GM12864 (cell line): ENCODE measurements around the gene RPS4Y1.
A peak's percentile ranks its signal among the peaks of the same experiment; 100 is the strongest.

Experiments
- DNase-seq: peaks from one replicate; pipeline ENCODE4 v3.0.0-alpha.2; 2011; ENCODE audit warnings: low read depth
- H3K4me3 ChIP-seq: 2 replicates; pipeline ENCODE4 v1.5.1; 2011; ENCODE audit warnings: mild to moderate bottlenecking, low read depth, low read length, control low read depth
- TF ChIP-seq, protein P1 (sequence below): IDR thresholded peaks from 2 replicates; pipeline ENCODE4 v1.5.1; 2011; ENCODE audit warnings: low read depth, mild to moderate bottlenecking, moderate library complexity, low read length, control low read depth, inconsistent platforms; ENCODE audit errors: missing control alignments

The RPS4Y1 gene

DNA sequence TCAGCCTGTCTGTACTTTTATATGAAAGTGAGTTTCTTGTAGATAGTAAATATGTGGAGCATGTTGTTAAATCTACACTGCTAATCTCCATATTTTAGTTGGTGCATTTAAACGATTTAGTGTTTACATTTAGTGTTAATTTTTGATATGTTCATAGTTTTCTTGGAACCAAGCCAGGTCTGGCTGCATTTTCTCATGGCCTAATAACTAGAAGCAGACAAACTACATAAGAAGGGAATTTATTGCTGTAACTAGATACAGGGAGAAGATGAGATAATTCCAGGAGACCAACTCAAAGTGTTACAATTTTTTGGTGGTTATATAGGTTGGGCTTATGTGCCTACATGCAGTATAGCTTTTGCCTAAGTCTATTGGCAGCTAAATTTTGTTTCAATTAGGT is 32.8 kb downstream of the RPS4Y1 start:
- no peak for DNase-seq
- TF ChIP-seq, protein P1, sequence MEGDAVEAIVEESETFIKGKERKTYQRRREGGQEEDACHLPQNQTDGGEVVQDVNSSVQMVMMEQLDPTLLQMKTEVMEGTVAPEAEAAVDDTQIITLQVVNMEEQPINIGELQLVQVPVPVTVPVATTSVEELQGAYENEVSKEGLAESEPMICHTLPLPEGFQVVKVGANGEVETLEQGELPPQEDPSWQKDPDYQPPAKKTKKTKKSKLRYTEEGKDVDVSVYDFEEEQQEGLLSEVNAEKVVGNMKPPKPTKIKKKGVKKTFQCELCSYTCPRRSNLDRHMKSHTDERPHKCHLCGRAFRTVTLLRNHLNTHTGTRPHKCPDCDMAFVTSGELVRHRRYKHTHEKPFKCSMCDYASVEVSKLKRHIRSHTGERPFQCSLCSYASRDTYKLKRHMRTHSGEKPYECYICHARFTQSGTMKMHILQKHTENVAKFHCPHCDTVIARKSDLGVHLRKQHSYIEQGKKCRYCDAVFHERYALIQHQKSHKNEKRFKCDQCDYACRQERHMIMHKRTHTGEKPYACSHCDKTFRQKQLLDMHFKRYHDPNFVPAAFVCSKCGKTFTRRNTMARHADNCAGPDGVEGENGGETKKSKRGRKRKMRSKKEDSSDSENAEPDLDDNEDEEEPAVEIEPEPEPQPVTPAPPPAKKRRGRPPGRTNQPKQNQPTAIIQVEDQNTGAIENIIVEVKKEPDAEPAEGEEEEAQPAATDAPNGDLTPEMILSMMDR: no peak
- H3K4me3 ChIP-seq: no peak overlapping the region

DNA sequence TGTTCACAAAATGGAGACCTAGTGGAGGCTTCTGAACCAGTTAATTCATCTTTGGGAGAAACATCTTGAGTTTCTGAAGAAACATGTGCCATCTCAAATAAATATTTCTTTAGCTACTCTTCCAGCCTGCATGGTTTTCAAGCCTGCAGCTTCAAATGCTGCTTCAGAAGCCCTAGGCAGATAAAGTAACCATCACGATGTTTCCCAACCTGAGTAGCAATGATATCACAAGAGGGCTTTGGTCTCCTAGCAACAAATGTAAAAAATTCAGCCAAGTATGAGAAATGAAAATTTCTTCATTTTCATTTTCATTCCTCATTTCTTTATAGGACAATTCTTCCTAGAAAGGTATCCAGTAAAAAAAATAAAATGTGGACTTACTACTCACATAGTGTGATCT is 42.2 kb downstream of the RPS4Y1 start:
- TF ChIP-seq, protein P1: no peak
- no peak for DNase-seq
- no peak overlapping the region for H3K4me3 ChIP-seq

DNA sequence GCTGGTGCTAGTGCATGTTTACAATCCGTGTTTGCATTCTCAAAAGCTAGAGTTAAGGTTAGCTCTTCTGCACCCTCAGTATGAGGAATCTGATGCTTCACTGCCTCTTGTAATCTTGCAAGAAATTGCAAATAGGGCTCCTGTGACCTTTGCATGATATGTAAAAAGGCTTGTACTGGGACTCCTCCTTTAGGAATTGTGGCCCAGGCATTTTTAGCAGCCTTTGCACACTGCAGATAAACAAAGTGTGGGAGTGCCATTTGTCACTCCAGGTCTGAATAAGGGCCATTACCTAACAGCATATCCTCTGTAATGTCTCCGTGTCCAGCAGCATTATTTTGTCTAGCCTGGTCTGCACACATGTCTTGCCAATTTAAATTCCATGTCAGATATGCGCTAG is 44.5 kb downstream of the RPS4Y1 start:
- TF ChIP-seq, protein P1: no peak
- H3K4me3 ChIP-seq: no peak overlapping the region
- DNase-seq: no peak

DNA sequence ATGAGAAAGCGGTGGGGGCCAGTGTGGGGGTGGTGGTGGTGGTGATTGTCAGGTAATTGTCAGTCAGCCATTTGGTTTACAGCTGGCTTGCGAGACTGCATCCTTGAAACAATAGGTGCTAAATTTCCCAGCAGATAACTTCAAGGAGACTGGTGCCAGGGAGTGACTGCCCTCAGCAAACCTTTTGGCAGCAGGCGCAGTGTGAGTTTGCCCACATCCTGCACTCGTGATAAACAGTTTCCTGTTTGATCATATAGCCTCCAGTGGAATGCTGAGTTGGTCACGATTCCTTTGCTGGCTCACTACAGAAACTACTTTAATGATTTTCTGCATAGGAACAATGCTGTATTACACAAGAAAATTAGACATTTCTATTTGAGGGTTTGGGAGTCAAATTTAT is 46.0 kb downstream of the RPS4Y1 start:
- DNase-seq: no peak
- TF ChIP-seq, protein P1: no peak

DNA sequence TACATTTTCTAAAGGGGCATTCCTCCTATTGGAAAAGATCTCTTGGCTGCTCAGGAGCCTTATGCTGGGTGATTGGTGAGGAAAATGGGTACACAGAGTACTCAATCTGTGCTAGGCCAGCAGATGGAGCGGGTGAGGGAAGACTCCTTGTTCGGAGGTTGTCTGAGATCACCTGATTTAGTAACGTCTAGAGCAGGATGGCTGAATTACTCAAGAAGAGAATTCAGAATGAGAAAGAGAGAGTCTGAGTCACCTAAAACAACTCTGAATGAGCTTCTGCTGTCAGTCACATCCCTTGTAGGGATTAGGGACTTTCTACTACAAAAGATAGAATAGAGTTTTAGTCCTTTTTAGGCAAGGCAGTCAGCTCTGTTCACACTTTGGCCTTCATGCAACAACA is 46.6 kb downstream of the RPS4Y1 start:
- TF ChIP-seq, protein P1: no peak
- no peak overlapping the region for H3K4me3 ChIP-seq
- peak; percentile 34 for DNase-seq

More for the DNA sequence above, 46.0 kb downstream of the RPS4Y1 start:
- no peak overlapping the region for H3K4me3 ChIP-seq

DNA sequence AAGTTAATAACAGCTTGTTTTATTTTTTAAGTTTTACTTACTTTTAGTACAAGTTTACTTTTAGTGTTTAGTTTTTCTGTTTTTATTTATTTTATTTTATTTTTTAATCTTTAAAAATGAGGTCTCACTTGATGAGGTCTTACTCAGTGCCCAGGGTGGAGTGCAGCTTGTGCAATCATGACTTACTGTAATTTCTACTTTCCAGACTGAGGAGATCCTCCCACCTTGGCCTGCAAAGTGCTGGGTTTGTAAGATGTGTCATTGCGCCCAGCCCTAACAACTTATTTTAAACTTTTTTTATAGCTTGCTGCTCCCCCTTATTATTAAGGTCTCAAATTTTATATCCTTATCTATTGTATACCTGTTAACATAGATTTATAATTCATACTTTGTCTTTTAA is 52.1 kb downstream of the RPS4Y1 start:
- TF ChIP-seq, protein P1: no peak
- DNase-seq: no peak
- H3K4me3 ChIP-seq: no peak overlapping the region

DNA sequence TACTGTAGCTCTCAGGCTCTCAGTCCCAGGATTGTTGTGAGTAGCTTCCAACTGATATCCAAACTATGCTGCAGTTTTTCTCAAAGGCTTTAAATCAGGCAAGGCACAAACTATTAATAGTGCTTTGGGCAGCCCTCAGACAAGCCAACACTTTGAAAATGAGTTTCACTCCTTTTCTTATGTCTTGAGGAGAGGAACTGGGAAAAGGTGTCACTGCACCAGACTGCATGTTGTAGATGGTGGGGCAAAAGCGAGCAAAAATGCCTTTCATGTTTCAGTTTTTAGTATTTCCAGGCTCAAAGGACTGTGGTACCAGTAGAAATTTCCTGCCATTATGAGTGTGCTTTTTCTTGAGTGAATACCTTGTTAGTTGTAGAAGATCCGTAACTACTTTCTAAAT is 54.6 kb downstream of the RPS4Y1 start:
- no peak for DNase-seq
- TF ChIP-seq, protein P1: no peak
- no peak overlapping the region for H3K4me3 ChIP-seq
